Forelimb muscle (tissue), 1 donor: ENCODE results near the gene MRPS26. TPM values are rescaled to one million over a fixed set of nuclear protein-coding genes. Genes with fewer than 3 reads are reported as not detected.
"Not testable (repeated sequence)": the region's sequence is repeated elsewhere in the genome, so short reads cannot be mapped to it uniquely, and the experiment has no call there.

Source experiments
- DNase-seq: peaks from one replicate; pipeline ENCODE4 v3.0.0-alpha.2; 2013; ENCODE audit warnings: low read depth
- polyA plus RNA-seq: library from polyadenylated mRNA; unstranded; fragments of 120-200 nt; gene quantifications from one replicate; pipeline ENCODE4 v1.2.1, GENCODE V29; 2013; ENCODE audit not compliant: insufficient read length

The MRPS26 gene
- polyA plus RNA-seq, 1 donor, result 35.0 TPM

- peak; percentile 38 for DNase-seq
These were observed 3.9 kb upstream of the MRPS26 start for GRCh38 chr20:3041854-3042409.

DNA sequence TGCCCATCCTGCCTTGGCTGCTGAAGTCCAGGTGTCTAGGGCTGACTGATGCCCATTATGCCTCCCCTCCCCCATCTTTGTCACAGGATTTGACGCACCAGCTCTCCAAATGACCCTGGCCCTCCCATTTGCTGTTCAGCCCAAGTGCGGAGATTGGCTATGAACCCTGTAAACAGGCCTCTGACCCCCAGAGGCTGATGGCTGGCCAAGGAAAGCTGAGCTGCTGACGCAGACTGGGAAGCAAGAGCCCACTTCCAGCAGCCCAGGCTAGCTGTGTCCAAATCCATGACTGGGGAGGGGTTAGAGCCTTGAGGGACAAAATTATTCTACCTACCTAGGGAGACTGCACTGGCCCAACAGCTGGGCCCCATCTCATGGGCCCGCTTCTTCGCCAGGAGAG is 3.2 kb upstream of the MRPS26 start:
- peak; percentile 45 for DNase-seq

- DNase-seq, result no peak
These were observed 2.5 kb upstream of the MRPS26 start, which contains the start of gene GNRH2 for GRCh38 chr20:3043322-3043721. Gene GNRH2, plus strand, starts transcription at chr20:3043622. Its CDS starts 793 bp downstream, at chr20:3044415.

- DNase-seq, result no peak
These were observed 1.4 kb upstream of the MRPS26 start for GRCh38 chr20:3044336-3044965.

DNA sequence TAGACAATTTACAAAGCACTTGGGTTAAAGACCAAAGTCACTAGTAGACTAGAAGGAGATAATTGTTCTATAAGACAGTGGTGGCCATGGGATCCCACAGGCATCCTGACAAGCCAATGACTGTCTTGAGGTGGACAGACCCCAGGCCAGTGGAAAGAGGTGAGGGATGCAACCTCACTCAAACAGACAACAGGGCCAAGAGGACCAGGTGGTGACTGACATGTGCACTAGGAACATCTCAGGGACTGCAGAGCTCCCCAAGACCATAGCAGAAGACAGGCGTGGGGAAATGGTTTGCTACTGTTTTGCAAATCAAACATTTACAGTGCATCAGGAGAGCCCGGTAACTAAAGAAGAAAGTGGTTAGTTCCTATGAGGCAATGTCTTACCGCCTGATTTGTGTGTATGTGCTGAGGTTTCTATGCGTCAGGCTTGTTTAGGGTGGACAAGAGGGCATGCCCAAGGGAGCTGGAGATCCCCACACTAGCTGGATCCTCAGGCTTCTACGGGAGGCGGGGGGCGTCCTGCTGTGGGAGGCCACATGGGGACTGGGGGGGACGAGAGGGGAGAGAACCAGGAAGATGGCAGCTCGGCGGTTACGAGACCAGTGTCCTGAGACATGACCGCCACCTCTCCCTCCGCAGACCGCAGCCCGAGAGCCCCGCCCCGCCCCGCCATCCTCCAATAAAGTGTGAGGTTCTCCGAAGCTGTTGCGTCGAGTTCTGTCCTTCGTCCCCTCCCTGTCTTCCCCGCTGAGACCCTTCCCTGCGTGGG is 623 bp upstream of the MRPS26 start:
- no peak for DNase-seq

GRCh38 chr20:3046677-3047462 is 1.0 kb downstream of the MRPS26 start:
- DNase-seq, result no peak

GRCh38 chr20:3047486-3048419 is 1.9 kb downstream of the MRPS26 start:
- no peak for DNase-seq

DNA sequence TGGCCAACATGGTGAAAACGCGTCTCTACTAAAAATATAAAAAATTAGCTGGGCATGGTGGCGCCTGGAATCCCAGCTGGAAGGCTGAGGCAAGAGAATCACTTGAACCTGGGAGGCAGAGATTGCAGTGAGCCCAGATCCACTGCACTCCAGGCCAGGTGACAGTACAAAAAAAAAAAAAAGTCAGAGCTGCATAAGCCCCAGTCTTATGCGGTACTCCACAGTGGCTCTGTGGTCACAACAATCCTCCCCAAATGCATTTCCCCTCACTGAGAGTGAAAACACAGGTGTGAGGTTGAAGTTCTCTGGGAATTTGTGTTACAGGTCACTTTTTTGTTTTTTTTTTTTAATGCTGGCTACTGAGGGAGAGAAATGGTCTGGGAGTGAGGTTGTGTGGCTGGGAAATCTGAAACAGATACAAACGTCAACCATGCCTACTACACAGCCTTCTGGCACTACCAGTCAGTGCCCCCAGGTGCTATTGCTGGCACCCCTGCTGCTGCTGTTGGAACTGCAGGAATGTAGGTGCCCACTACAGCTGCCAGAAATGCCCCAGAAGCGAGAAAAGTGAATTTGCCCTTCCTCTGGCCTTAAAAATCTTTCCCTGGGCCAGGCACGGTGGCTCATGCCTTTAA is 5.7 kb downstream of the MRPS26 start:
- no peak for DNase-seq

DNA sequence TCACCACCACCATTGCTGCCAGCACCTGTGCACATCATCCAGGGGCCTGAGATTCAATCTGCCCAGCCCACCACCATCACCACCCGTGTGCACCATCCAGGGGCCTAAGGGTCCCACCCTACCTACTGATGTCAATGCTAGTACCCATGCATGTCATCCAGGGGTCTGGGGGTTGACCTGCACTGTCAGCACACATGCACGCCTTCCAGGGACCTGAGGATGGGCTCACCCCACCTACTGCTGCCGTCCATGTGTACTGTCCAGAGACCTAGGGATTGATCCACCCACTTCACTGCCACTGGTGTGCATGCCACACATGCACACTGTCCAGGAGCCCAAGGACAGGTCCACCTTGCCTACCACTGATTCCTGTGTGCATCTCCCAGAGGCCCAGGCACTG is 13.6 kb downstream of the MRPS26 start:
- DNase-seq, result no peak

GRCh38 chr20:3064119-3064518 is 18.3 kb downstream of the MRPS26 start:
- not testable (repeated sequence) for DNase-seq

- no peak for DNase-seq
These were observed 21.5 kb downstream of the MRPS26 start for GRCh38 chr20:3067139-3068014.

DNA sequence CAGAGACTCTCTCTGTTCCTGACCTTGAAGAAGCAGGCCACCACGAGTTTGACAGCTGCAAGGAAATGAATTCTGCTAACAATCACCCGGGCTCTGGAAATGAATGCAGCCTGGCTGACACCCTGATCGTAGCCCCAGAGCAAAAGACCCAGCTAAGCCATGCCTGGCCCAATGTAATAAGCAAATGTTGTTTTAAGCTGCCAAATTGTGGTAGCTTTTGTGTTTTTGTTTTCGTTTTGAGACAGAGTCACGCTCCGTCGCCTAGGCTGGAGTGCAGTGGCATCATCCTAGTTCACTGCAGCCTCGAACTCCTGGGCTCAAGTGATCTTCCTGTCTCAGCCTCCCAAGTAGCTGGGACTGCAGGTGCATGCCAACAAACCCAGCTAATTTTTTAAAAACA is 22.2 kb downstream of the MRPS26 start:
- no peak for DNase-seq

GRCh38 chr20:3068986-3069900 is 23.4 kb downstream of the MRPS26 start:
- no peak for DNase-seq

- no peak for DNase-seq
These were observed 24.9 kb downstream of the MRPS26 start for GRCh38 chr20:3070725-3071124.

DNA sequence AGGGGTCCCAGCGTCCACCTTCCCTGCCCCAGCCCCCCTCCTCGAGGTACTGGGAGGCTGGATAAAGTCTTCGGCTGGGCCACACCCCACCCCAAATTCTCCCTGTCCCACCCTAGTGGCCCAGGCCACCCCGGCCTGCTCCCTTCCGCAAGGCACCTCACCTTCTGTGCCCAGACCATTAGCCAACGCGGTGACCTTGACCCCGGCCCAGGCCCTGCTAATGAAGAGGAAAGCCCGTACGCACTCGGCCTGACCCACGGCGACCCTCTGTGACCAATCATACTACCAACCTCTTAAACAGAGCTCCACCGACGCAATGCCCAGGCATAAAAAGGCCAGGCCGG is 25.4 kb downstream of the MRPS26 start:
- DNase-seq, result no peak

DNA sequence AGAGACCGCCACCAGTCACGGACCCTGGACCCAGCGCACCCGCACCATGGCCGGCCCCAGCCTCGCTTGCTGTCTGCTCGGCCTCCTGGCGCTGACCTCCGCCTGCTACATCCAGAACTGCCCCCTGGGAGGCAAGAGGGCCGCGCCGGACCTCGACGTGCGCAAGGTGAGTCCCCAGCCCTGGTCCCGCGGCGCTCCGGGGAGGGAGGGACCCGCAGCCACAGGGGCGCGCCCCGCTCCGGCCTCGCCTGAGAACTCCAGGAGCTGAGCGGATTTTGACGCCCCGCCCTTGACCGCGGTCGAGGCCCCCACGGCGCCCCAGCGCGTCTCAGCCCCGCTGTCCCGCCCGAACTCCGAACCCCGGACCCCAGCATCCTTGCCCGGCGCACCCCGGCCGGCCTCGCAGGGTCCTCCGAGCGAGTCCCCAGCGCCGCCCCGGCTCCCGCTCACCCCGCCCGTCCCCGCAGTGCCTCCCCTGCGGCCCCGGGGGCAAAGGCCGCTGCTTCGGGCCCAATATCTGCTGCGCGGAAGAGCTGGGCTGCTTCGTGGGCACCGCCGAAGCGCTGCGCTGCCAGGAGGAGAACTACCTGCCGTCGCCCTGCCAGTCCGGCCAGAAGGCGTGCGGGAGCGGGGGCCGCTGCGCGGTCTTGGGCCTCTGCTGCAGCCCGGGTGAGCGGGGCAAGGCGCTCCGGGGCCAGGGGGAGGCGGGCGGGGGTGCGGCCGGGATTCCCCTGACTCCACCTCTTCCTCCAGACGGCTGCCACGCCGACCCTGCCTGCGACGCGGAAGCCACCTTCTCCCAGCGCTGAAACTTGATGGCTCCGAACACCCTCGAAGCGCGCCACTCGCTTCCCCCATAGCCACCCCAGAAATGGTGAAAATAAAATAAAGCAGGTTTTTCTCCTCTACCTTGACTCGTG is 26.0 kb downstream of the MRPS26 start, which contains the start of gene OXT:
OXT (plus strand) TSS at position 11 of the 920 bp plus-strand sequence; CDS start at position 47, 36 bp downstream.
- no peak for DNase-seq

GRCh38 chr20:3072530-3073250 is 26.8 kb downstream of the MRPS26 start:
- no peak for DNase-seq
